H1 (cell line): Measurements from ENCODE around the gene RERE. TPM values are rescaled to one million over a fixed set of nuclear protein-coding genes. Genes with fewer than 3 reads are reported as not detected.

Experiments used
- JUND ChIP-seq: IDR thresholded peaks from 2 replicates; pipeline ENCODE4 v1.6.1; 2011; ENCODE audit warnings: mild to moderate bottlenecking, improper control_type of control experiment, low read length
- polyA plus RNA-seq, 7 experiments: library from polyadenylated mRNA; depleted of rRNA in 3 of 7; stranded (reverse) in 5 of 7; unstranded in 2 of 7; fragments of >200 nt in 5 of 7; fragments of 200-250 nt in 2 of 7; gene quantifications; 1 replicate in 5 of 7; 2 replicates in 1 of 7; 4 replicates in 1 of 7; pipeline versions ENCODE4 v1.2.1 to v1.2.3, GENCODE V29; 2011 to 2013; ENCODE audit warnings: missing spikeins in 2 of 7, mixed read lengths in 2 of 7
- total RNA-seq: library from RNA; stranded (reverse); fragmentation: NEBNext Ultra II Directional; extraction: Animal tissue kit (Norgen Biotek cat#: 25700); gene quantifications from 2 replicates; pipeline ENCODE4 v1.2.1, GENCODE V29; 2021
- TF ChIP-seq, protein P1 (sequence below): IDR thresholded peaks from 2 replicates; pipeline ENCODE4 v1.6.1; 2012; ENCODE audit warnings: inconsistent platforms

The RERE gene
- total and polyA plus RNA-seq, 2 of the 8 experiments (the other 6 are each of a cell fraction or from before 2014, with no cell fraction given): 15.3 to 142 TPM

DNA sequence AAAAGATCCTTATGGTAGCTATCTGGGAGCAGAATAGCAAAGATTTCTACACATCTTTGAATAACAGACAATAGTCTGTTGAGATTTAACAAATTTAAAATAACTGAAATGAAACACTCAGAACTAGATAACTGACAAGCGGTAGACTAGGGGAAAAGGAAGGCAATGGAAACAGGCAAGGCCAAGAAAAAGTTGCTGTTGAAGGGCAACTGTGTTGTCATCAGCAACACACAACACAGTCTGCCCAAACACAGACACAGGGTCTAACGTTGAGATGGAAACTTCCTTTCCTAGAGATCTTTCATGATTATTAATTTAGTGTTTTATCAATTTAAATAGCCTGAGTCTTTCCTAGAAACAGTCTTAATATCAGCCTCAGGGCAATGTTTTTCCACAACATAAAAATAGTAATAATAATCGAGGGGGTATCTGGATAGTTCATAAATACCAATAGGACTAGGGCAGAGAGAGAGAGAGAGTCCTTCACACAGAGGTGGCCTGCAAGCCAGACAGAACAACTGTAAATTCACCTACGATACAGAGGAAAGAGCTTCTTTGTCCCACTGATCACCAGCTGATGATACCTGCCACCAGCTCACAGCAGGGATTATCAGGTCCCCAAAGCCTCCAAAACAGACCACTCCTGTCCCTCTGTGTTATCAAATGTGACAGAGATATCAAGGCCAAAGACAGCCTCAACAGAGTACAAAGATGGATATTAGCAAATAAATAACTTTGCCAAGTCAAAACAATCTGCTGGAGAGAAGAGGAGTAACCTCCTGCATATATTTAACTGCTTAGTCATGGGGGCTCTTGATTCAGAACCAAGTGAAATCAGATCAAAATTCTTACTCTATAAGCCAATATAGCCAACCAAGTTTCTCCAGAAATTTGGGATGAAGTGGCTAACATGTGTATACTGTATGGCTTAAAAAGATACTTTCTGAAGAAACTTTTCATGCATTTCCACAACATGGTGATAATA, 254.3 kb downstream of the RERE start (continued):
- TF ChIP-seq, protein P1, sequence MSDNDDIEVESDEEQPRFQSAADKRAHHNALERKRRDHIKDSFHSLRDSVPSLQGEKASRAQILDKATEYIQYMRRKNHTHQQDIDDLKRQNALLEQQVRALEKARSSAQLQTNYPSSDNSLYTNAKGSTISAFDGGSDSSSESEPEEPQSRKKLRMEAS: no peak
- no peak for TF ChIP-seq JUND
- TF ChIP-seq, all 59 proteins: peak for 0
